NCI-H1092 treated with DMSO at 0.1 percent for 48 hours (cell line): Measurements from ENCODE around the gene TMEM222.
"Not testable (repeated sequence)": the region's sequence is repeated elsewhere in the genome, so short reads cannot be mapped to it uniquely, and the experiment has no call there.

ENCODE experiments used
- DNase-seq: peaks from one replicate; lab custom pipeline; 2025; lab: John Stamatoyannopoulos, UW

The TMEM222 gene

GRCh38 chr1:27380766-27381733 lies 59.1 kb downstream of the TMEM222 start:
- DNase-seq = no peak

GRCh38 chr1:27381969-27382762 lies 60.2 kb downstream of the TMEM222 start:
- DNase-seq = no peak

- no peak for DNase-seq
Measured at GRCh38 chr1:27383039-27383605, 61.2 kb downstream of the TMEM222 start, which contains the start of gene CD164L2. Gene CD164L2, minus strand, starts transcription at chr1:27383333. Its CDS starts 94 bp downstream, at chr1:27383239.

GRCh38 chr1:27383661-27384060 lies 61.7 kb downstream of the TMEM222 start:
- DNase-seq = no peak

DNA sequence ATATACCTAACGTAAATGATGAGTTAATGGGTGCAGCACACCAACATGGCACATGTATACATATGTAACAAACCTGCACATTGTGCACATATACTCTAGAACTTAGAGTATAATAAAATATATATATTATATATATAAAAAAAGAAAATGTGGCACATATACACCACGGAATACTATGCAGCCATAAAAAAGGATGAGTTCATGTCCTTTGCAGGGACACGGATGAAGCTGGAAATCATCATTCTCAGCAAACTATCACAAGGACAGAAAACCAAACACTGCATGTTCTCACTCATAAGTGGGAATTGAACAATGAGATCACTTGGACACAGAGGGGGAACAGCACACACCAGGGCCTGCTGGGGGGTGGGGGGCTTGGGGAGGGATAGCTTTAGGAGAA lies 62.8 kb downstream of the TMEM222 start:
- DNase-seq = not testable (repeated sequence)
